GM12878 (cell line): ENCODE data around the gene CTPS1. TPM values are rescaled to one million over a fixed set of nuclear protein-coding genes. Genes with fewer than 3 reads are reported as not detected.

Source experiments
- YY1 ChIP-seq: IDR thresholded peaks from 2 replicates; pipeline ENCODE4 v1.6.1; 2011; ENCODE audit warnings: low read depth, mild to moderate bottlenecking, low read length
- polyA plus RNA-seq, 11 experiments: library from polyadenylated mRNA; depleted of rRNA in 4 of 11; unstranded in 6 of 11; stranded (reverse) in 5 of 11; fragments of >200 nt; fragmentation: Nextera tagmentation in 4 of 11; fragmentation: Illumina TruSeq in 1 of 11; extraction: Ambion mirVana in 4 of 11; extraction: Trizol in 1 of 11; gene quantifications; 1 replicate in 1 of 11; 2 replicates in 10 of 11; pipeline versions ENCODE4 v1.2.1 to v1.2.3, GENCODE V29; 2011 to 2016; ENCODE audit warnings: inconsistent platforms in 2 of 11, missing spikeins in 2 of 11, low read depth in 1 of 11
- total RNA-seq, 4 experiments: library from RNA; depleted of rRNA in 3 of 4; stranded (reverse); fragments of >200 nt in 3 of 4; fragmentation: Illumina TruSeq in 1 of 4; extraction: Trizol in 1 of 4; gene quantifications; 2 replicates each; pipeline versions ENCODE4 v1.2.1 to v1.2.3, GENCODE V29; 2013 to 2021
- TF ChIP-seq, protein P1 (sequence below): fragments of 450-650 bp; IDR thresholded peaks from 2 replicates; pipeline ENCODE4 v1.6.1; 2017; ENCODE audit warnings: low read depth, mild to moderate bottlenecking, moderate library complexity
- TF ChIP-seq, protein P2 (sequence below): fragments of 450-650 bp; formaldehyde crosslinking; IDR thresholded peaks from 2 replicates; pipeline ENCODE4 v1.4.0; 2020; ENCODE audit warnings: mild to moderate bottlenecking, moderate library complexity
- TF ChIP-seq, protein P3 (sequence below): fragments of 450-650 bp; IDR thresholded peaks from 2 replicates; pipeline ENCODE4 v1.6.1; 2017; ENCODE audit warnings: mild to moderate bottlenecking, moderate library complexity

Gene CTPS1
- total and polyA plus RNA-seq, 10 of the 15 experiments (the other 5 are each of a cell fraction or from before 2014, with no cell fraction given): 27.5 to 106 (median 62.8) TPM

DNA sequence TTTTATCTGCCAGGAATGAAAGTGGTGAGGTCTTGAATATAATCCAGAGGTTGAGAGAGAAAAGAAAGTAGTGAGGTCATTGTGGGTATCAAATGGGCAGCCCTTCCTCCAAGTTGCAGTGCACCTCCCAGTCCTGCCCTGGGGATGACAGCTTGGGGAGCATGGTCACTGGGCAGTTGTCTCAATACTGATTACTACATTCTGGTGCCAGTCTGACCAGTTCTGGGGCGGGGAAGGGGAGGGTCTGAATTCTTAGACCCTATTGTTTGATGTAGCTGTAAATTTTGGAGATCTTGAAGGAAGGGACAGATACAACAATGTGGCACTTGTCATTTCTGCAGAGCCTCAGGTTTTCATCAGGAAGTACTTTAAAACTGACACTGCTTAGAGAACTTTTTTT is 30.8 kb downstream of the CTPS1 start (continued):
- TF ChIP-seq, protein P1, sequence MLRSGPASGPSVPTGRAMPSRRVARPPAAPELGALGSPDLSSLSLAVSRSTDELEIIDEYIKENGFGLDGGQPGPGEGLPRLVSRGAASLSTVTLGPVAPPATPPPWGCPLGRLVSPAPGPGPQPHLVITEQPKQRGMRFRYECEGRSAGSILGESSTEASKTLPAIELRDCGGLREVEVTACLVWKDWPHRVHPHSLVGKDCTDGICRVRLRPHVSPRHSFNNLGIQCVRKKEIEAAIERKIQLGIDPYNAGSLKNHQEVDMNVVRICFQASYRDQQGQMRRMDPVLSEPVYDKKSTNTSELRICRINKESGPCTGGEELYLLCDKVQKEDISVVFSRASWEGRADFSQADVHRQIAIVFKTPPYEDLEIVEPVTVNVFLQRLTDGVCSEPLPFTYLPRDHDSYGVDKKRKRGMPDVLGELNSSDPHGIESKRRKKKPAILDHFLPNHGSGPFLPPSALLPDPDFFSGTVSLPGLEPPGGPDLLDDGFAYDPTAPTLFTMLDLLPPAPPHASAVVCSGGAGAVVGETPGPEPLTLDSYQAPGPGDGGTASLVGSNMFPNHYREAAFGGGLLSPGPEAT: no peak
- TF ChIP-seq, protein P2, sequence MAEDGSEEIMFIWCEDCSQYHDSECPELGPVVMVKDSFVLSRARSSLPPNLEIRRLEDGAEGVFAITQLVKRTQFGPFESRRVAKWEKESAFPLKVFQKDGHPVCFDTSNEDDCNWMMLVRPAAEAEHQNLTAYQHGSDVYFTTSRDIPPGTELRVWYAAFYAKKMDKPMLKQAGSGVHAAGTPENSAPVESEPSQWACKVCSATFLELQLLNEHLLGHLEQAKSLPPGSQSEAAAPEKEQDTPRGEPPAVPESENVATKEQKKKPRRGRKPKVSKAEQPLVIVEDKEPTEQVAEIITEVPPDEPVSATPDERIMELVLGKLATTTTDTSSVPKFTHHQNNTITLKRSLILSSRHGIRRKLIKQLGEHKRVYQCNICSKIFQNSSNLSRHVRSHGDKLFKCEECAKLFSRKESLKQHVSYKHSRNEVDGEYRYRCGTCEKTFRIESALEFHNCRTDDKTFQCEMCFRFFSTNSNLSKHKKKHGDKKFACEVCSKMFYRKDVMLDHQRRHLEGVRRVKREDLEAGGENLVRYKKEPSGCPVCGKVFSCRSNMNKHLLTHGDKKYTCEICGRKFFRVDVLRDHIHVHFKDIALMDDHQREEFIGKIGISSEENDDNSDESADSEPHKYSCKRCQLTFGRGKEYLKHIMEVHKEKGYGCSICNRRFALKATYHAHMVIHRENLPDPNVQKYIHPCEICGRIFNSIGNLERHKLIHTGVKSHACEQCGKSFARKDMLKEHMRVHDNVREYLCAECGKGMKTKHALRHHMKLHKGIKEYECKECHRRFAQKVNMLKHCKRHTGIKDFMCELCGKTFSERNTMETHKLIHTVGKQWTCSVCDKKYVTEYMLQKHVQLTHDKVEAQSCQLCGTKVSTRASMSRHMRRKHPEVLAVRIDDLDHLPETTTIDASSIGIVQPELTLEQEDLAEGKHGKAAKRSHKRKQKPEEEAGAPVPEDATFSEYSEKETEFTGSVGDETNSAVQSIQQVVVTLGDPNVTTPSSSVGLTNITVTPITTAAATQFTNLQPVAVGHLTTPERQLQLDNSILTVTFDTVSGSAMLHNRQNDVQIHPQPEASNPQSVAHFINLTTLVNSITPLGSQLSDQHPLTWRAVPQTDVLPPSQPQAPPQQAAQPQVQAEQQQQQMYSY (CRISPR knock-in tag): no peak
- TF ChIP-seq YY1: no peak
- TF ChIP-seq, protein P3, sequence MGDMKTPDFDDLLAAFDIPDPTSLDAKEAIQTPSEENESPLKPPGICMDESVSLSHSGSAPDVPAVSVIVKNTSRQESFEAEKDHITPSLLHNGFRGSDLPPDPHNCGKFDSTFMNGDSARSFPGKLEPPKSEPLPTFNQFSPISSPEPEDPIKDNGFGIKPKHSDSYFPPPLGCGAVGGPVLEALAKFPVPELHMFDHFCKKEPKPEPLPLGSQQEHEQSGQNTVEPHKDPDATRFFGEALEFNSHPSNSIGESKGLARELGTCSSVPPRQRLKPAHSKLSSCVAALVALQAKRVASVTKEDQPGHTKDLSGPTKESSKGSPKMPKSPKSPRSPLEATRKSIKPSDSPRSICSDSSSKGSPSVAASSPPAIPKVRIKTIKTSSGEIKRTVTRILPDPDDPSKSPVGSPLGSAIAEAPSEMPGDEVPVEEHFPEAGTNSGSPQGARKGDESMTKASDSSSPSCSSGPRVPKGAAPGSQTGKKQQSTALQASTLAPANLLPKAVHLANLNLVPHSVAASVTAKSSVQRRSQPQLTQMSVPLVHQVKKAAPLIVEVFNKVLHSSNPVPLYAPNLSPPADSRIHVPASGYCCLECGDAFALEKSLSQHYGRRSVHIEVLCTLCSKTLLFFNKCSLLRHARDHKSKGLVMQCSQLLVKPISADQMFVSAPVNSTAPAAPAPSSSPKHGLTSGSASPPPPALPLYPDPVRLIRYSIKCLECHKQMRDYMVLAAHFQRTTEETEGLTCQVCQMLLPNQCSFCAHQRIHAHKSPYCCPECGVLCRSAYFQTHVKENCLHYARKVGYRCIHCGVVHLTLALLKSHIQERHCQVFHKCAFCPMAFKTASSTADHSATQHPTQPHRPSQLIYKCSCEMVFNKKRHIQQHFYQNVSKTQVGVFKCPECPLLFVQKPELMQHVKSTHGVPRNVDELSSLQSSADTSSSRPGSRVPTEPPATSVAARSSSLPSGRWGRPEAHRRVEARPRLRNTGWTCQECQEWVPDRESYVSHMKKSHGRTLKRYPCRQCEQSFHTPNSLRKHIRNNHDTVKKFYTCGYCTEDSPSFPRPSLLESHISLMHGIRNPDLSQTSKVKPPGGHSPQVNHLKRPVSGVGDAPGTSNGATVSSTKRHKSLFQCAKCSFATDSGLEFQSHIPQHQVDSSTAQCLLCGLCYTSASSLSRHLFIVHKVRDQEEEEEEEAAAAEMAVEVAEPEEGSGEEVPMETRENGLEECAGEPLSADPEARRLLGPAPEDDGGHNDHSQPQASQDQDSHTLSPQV: no peak
- TF ChIP-seq, all 136 proteins: peak for 0
